ENCODE measurements around the gene YBX1. TPM values are rescaled to one million over a fixed set of nuclear protein-coding genes. Genes with fewer than 3 reads are reported as not detected.

YBX1 gene
- total RNA-seq, 1 experiment from 2014 or later: 1,259 TPM

GRCh38 chr1:42686418-42686817 is 4.2 kb downstream of the YBX1 start:
- no peak for ATAC-seq
- peaks cover 51% of the 10 kb centered on the region for H3K4me1 ChIP-seq (ENCODE audit: insufficient read depth, low read length)

GRCh38 chr1:42689912-42690311 is 7.7 kb downstream of the YBX1 start:
- TF ChIP-seq EZH2 (IDR thresholded peaks at IDR 0.05; ENCODE audit: low read length, unreplicated experiment): no peak
- TF ChIP-seq CTCF (conservative IDR thresholded peaks at IDR 0.05; ENCODE audit: low read depth, low read length): no peak
- no peak for TF ChIP-seq EZH2phosphoT487 (IDR thresholded peaks at IDR 0.05; ENCODE audit: borderline replicate concordance, low read length)
- Histone ChIP-seq H3K4me3 (ENCODE audit: low read length) (no peak overlapping the region), H3K36me3 (ENCODE audit: low read depth, low read length) (peaks cover 77% of the 10 kb centered on the region), H3F3A (ENCODE audit: low read length, unreplicated experiment) (no peaks in the 10 kb centered on the region), H3K27me3 (ENCODE audit: low read length) (no peaks in the 10 kb centered on the region), H3K4me1 (ENCODE audit: insufficient read depth, low read length) (peaks cover 58% of the 10 kb centered on the region), H3K4me2 (ENCODE audit: low read length) (no peak overlapping the region), H3K9ac (ENCODE audit: low read length) (no peak overlapping the region), H4K20me1 (ENCODE audit: low read length) (peaks cover 100% of the 10 kb centered on the region), H2AFZ (ENCODE audit: low read length) (no peak overlapping the region), H3K27ac (ENCODE audit: low read length) (no peak overlapping the region), H3K9me2 (replicated peaks; ENCODE audit: low read length) (no peaks in the 10 kb centered on the region), H3K79me2 (ENCODE audit: low read length) (peaks cover 100% of the 10 kb centered on the region), H3K9me3 (ENCODE audit: low read length) (no peaks in the 10 kb centered on the region)
- POLR2A ChIA-PET (ENCODE audit: unreplicated experiment): interaction anchor here (0.5 to 0.6 kb wide), 2 partner anchors 22 to 1372 kb away, joined by 3 to 4 read pairs; no protein-coding TSS in a partner anchor
- no TSS peak for BruUV-seq (replicated peaks)
- CTCF ChIA-PET: no interaction called here
- no peak for ATAC-seq
- intact Hi-C loops (cut with micrococcal nuclease): no loop called here
- no peak for DNase-seq

More at GRCh38 chr1:42686418-42686817, 4.2 kb downstream of the YBX1 start:
- Histone ChIP-seq H3K9me3 (ENCODE audit: low read length) (no peaks in the 10 kb centered on the region), H3F3A (ENCODE audit: low read length, unreplicated experiment) (no peaks in the 10 kb centered on the region), H3K9ac (ENCODE audit: low read length) (no peak overlapping the region), H4K20me1 (ENCODE audit: low read length) (peaks cover 82% of the 10 kb centered on the region), H3K27ac (ENCODE audit: low read length) (no peak overlapping the region), H3K4me3 (ENCODE audit: low read length) (peak overlapping the region; percentile 71), H3K4me2 (ENCODE audit: low read length) (peak overlapping the region; percentile 92), H2AFZ (ENCODE audit: low read length) (no peak overlapping the region), H3K79me2 (ENCODE audit: low read length) (peaks cover 91% of the 10 kb centered on the region), H3K9me2 (replicated peaks; ENCODE audit: low read length) (no peaks in the 10 kb centered on the region), H3K36me3 (ENCODE audit: low read depth, low read length) (peaks cover 61% of the 10 kb centered on the region), H3K27me3 (ENCODE audit: low read length) (no peaks in the 10 kb centered on the region)
- ChIA-PET POLR2A (ENCODE audit: unreplicated experiment) (no interaction called here), CTCF (no interaction called here)
- no peak for DNase-seq
- BruUV-seq (replicated peaks): no TSS peak
- intact Hi-C loops (cut with micrococcal nuclease): no loop called here
- TF ChIP-seq CTCF (conservative IDR thresholded peaks at IDR 0.05; ENCODE audit: low read depth, low read length) (no peak), EZH2phosphoT487 (IDR thresholded peaks at IDR 0.05; ENCODE audit: borderline replicate concordance, low read length) (no peak), EZH2 (IDR thresholded peaks at IDR 0.05; ENCODE audit: low read length, unreplicated experiment) (no peak)

- peaks cover 50% of the 10 kb centered on the region for H3K4me1 ChIP-seq (ENCODE audit: insufficient read depth, low read length)
Measured at GRCh38 chr1:42690477-42691156, 8.4 kb downstream of the YBX1 start.

More at GRCh38 chr1:42690477-42691156, 8.4 kb downstream of the YBX1 start:
- Histone ChIP-seq H3K9me3 (ENCODE audit: low read length) (no peaks in the 10 kb centered on the region), H3K27ac (ENCODE audit: low read length) (no peak overlapping the region), H3K9ac (ENCODE audit: low read length) (no peak overlapping the region), H3K9me2 (replicated peaks; ENCODE audit: low read length) (no peaks in the 10 kb centered on the region), H2AFZ (ENCODE audit: low read length) (no peak overlapping the region), H3K36me3 (ENCODE audit: low read depth, low read length) (peaks cover 77% of the 10 kb centered on the region), H3K4me2 (ENCODE audit: low read length) (no peak overlapping the region), H3F3A (ENCODE audit: low read length, unreplicated experiment) (no peaks in the 10 kb centered on the region), H4K20me1 (ENCODE audit: low read length) (peaks cover 100% of the 10 kb centered on the region), H3K4me3 (ENCODE audit: low read length) (no peak overlapping the region), H3K79me2 (ENCODE audit: low read length) (peaks cover 100% of the 10 kb centered on the region), H3K27me3 (ENCODE audit: low read length) (no peaks in the 10 kb centered on the region)
- DNase-seq (no peak), ATAC-seq (peak; percentile 48)
- intact Hi-C loops (cut with micrococcal nuclease): no loop called here
- TF ChIP-seq CTCF (conservative IDR thresholded peaks at IDR 0.05; ENCODE audit: low read depth, low read length) (peak; percentile 26; the same call in 1 of the 2 replicates), EZH2 (IDR thresholded peaks at IDR 0.05; ENCODE audit: low read length, unreplicated experiment) (no peak)
- BruUV-seq (replicated peaks): no TSS peak
- ChIA-PET POLR2A (ENCODE audit: unreplicated experiment) (interaction anchor here (0.6 kb wide), 1 partner anchor 1373 kb away, joined by 3 read pairs; no protein-coding TSS in a partner anchor), CTCF (no interaction called here)
